ENCODE measurements around the gene REV1.

REV1 gene

DNA sequence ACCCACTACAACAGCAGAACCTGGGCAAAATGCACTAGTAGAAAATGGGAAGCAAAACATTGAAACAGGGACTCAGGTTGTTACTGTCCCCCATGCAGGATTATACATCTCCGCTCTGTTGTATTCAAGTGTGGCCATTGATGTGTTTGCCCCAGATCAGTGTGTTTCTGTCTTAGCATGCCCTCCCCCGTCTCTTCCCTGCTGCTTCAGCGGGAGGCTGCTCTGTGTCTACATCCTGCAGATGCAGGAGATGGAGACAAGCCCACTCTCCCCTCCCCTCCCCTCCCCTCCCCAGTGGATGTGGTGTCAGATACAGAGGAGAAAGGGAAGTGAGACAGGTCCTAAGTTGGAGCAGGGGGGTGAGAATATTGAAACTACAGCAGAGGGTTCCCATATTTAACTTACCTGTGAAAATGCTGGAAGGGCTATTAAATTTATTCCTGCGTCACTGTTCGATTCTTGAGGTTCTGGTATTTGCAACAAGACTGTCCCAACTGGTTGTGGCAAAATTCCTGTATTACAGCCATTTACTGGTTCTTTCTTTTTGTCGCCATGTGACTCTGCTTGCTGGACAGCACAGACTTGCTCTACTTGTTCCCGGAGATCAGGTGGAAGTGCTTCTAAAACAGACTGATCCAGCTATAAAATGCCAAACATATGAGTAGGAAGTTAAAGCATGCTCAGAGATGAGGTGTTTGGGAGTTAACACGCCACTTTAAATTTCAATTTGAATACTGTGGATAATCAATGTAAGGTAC is 85.6 kb downstream of the REV1 start:
- ChIA-PET POLR2A (no interaction called here), CTCF (interaction anchor here (0.9 to 1.2 kb wide), 4 partner anchors 13 to 41 kb away, joined by 3 to 4 read pairs (median 3); no protein-coding TSS in a partner anchor)
- DNase-seq (ENCODE audit: extremely low spot score) = no peak

DNA sequence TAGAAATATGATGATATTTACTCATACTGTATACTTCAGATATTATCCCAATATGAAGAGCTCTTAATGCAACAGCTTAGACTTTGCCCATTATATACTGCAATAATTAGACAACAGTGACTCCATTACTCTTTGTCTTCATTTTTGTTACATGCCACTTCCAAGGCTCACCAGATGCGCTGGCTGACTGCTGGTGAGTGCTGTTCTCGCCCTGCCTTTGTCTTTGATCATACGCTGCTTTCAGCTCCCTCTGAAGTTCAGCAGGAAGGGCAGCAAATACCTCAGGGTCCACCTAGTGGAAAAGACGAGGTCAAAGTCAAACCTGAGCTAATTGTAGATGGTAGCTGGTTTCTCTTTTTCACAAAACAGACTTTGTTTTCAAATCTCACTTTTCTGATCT is 86.3 kb downstream of the REV1 start:
- POLR2A ChIA-PET = no interaction called here
- TF ChIP-seq CTCF (IDR thresholded peaks at IDR 0.05; ENCODE audit: control extremely low read depth, extremely low read depth, low read depth, missing control alignments) = no peak
- CTCF ChIA-PET = interaction anchor here (0.8 to 1.1 kb wide), 4 partner anchors 12 to 49 kb away, joined by 3 to 4 read pairs (median 3); no protein-coding TSS in a partner anchor
- no peak for DNase-seq (ENCODE audit: extremely low spot score)

More for the DNA sequence above, 85.6 kb downstream of the REV1 start:
- TF ChIP-seq CTCF (IDR thresholded peaks at IDR 0.05; ENCODE audit: control extremely low read depth, extremely low read depth, low read depth, missing control alignments) = no peak

- ChIA-PET POLR2A (no interaction called here), CTCF (interaction anchor here (0.8 to 1.1 kb wide), 4 partner anchors 12 to 49 kb away, joined by 3 to 4 read pairs (median 3); no protein-coding TSS in a partner anchor)
- no peak for TF ChIP-seq CTCF (IDR thresholded peaks at IDR 0.05; ENCODE audit: control extremely low read depth, extremely low read depth, low read depth, missing control alignments)
- DNase-seq (ENCODE audit: extremely low spot score) = no peak
These were observed 86.7 kb downstream of the REV1 start for GRCh38 chr2:99403084-99403483.

DNA sequence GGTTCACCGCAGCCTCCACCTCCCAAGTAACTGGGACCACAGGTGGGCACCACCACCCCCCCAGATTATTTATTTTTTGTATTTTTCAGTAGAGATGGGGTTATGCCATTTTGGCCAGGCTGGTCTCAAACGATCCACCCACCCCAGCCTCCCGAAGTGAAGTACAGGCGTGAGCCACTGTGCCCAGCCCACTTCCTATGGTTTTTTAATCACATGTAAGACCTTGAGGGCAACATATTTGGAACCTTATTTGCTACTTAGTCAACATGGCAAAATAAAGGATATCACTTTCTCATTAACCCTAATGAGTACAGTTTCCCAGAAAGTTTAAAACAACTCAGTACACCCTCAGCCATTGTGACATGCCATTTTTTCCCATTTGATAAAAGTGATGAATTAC is 88.0 kb downstream of the REV1 start:
- CTCF ChIA-PET = no interaction called here
- POLR2A ChIA-PET = no interaction called here
- DNase-seq (ENCODE audit: extremely low spot score) = no peak
- TF ChIP-seq CTCF (IDR thresholded peaks at IDR 0.05; ENCODE audit: control extremely low read depth, extremely low read depth, low read depth, missing control alignments) = no peak

DNA sequence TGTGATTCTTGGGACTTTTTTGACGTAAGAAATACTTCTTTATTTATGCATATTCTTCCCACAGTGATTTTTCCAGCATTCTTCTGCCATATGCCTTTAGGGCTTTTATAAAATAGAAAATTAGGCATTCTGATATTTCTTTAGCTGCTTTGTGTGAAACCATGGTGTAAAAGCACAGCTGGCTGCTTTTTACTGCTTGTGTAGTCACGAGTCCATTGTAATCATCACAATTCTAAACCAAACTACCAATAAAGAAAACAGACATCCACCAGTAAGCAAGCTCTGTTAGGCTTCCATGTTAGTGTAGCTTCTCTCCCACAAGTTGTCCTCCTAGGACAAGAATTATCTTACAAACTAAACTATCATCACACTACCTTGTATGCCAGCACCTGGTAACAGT is 90.0 kb downstream of the REV1 start:
- ChIA-PET CTCF (interaction anchor here (1.2 to 2.4 kb wide), 6 partner anchors 8 to 49 kb away, joined by 3 to 10 read pairs (median 4); no protein-coding TSS in a partner anchor), POLR2A (no interaction called here)
- no peak for DNase-seq (ENCODE audit: extremely low spot score)
- no peak for TF ChIP-seq CTCF (IDR thresholded peaks at IDR 0.05; ENCODE audit: control extremely low read depth, extremely low read depth, low read depth, missing control alignments)

DNA sequence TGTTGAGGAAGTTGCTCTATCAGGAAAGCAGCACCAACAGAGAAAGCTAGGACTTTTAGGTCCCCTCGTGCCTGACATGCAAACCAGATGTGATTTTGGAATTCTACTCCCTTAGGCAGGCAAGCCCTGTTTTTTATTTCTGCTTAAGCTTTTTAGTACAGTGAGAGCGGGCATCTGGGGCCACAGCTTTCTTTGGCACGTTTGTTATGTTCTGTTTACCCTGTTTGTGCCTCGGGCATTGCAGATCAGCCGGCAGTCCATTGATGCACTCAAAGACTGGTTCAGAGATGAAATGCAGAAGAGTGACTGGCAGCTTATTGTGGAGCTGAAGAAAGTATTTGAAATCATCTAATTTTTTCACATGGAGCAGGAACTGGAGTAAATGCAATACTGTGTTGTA is 90.8 kb downstream of the REV1 start:
- ChIA-PET CTCF (interaction anchor here (1.2 to 2.4 kb wide), 6 partner anchors 8 to 50 kb away, joined by 3 to 10 read pairs (median 4); no protein-coding TSS in a partner anchor), POLR2A (no interaction called here)
- no peak for DNase-seq (ENCODE audit: extremely low spot score)
- TF ChIP-seq CTCF (IDR thresholded peaks at IDR 0.05; ENCODE audit: control extremely low read depth, extremely low read depth, low read depth, missing control alignments) = no peak

All from GM10248 (cell line).